Neural progenitor cell (in vitro differentiated cells): ENCODE data around the gene CERS6.

ENCODE experiments used
- CTCF ChIP-seq: fragments of 200-600 bp; sonication (generic); IDR thresholded peaks from 2 replicates; pipeline ENCODE4 v1.5.1; 2017; ENCODE audit warnings: antibody characterized with exemption, mild to moderate bottlenecking
- EZH2 ChIP-seq: fragments of 200-600 bp; sonication (generic); IDR thresholded peaks from 2 replicates; pipeline ENCODE4 v1.6.1; 2017; ENCODE audit warnings: antibody characterized with exemption, mild to moderate bottlenecking, moderate library complexity

- no peak for TF ChIP-seq CTCF
- no peak for TF ChIP-seq EZH2
These were observed 40.8 kb downstream of the CERS6 start for GRCh38 chr2:168496906-168497305.
